Measurements from ENCODE around the gene CENPM. TPM values are rescaled to one million over a fixed set of nuclear protein-coding genes. Genes with fewer than 3 reads are reported as not detected.
A peak's percentile ranks its signal among the peaks of the same experiment; 100 is the strongest.

CENPM gene
- total RNA-seq, 1 donor from 2014 or later, result 30.0 TPM

GRCh38 chr22:41933411-41934177 lies 13.4 kb downstream of the CENPM start:
- DNase-seq (ENCODE audit: low read depth in 2 of 2), result no peak

DNA sequence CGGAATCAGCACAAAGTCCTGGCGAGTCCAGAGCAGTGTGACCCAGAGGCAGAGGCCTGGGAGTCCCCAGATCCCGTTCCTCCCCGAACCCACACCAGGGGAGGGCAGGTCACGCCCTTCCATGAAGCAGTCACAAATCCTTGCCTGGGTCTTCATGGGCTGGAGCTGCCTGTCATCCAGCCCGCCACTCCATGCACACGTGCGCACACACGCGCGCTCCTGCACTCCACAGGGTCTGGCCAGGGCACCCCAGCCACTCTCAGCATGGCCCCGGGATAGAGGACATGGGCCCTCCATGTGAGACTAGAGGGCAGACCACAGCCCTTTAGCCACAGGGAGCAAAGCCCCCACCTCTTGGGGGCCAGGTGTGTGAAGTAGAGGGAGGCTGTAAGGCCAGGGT lies 14.6 kb downstream of the CENPM start:
- DNase-seq (ENCODE audit: low read depth in 2 of 2), result no peak

- no peak for DNase-seq (ENCODE audit: low read depth in 2 of 2)
Observed at GRCh38 chr22:41931701-41932269, 15.2 kb downstream of the CENPM start.

DNA sequence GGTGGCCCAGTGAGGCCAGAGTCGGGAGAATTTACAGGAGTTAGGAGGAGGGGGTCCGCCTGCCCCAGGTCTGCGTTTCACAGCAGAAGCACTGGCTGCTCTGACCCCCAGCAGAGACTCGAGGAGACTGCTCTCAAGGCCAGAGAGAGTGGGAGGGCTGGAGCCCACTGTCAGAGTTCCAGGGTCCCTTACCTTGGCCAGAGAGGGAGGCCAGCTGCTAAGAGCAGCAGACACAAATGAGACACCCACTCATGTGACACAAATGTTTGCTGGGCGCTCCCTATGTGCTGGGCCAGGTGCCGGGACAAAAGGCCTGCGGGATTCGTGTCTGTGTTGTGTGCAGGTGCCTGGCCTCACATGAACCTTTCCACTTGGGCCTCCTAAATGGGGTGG lies 17.5 kb downstream of the CENPM start:
- no peak for DNase-seq (ENCODE audit: low read depth in 2 of 2)

GRCh38 chr22:41928593-41929417 lies 18.1 kb downstream of the CENPM start:
- no peak for DNase-seq (ENCODE audit: low read depth in 2 of 2)

DNA sequence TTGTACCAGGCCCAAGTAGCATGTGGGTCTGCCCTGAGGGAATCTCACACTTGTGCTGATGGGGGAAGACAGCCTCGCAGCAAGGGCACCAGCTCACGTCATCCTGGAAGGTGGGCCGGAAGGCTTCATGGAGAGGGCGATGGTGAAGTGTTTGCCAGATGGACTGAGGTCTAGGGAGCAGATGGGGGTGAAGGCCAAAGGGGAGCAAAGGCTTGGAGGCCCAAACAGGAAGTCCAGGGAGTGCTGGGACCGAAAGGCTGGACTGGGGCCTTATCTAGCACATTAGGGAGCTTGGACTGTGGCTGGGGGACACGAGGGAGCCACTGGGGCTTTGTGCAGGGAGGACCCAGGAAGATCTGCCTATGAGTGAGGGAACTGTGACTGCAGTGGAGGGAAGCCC lies 19.1 kb downstream of the CENPM start:
- no peak for DNase-seq (ENCODE audit: low read depth in 2 of 2)

DNA sequence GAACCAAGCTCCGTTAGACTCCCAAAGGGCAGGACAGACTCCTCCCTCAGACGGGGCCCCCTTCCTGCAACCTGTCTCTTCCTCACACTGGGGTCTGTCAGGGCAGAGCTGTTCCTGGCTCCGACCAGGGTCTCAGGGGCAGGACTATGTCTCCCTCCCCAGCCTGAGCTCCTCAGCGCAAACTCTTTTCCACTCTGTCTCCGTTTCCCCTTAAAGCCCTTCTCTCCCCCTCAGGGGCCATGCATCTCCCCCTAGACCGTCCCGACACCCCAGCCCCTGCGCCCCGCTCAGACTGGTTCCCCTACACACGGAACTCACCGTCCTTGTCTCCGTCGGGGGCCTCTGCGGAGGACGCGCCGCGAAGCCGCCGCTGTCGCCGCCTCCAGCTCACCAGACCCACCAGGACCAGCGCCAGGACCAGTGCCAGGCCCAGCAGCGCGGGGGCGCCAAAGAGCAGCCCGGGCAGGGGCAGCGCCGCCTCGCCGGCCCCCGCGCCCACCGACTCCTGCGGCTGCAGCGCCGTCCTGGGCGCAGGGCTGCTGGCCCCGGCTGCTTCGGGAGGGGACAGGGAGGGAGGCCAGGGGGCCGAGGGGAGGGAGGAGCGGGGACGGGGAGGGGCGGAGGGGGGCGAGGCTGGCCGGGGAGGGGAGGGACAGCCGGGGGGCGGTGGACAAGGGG lies 21.0 kb downstream of the CENPM start:
- peak in 1 of 2 donors; percentile 67 for DNase-seq (ENCODE audit: low read depth in 2 of 2)

- no peak for DNase-seq (ENCODE audit: low read depth in 2 of 2)
Observed at GRCh38 chr22:41923595-41924276, 23.2 kb downstream of the CENPM start.

DNA sequence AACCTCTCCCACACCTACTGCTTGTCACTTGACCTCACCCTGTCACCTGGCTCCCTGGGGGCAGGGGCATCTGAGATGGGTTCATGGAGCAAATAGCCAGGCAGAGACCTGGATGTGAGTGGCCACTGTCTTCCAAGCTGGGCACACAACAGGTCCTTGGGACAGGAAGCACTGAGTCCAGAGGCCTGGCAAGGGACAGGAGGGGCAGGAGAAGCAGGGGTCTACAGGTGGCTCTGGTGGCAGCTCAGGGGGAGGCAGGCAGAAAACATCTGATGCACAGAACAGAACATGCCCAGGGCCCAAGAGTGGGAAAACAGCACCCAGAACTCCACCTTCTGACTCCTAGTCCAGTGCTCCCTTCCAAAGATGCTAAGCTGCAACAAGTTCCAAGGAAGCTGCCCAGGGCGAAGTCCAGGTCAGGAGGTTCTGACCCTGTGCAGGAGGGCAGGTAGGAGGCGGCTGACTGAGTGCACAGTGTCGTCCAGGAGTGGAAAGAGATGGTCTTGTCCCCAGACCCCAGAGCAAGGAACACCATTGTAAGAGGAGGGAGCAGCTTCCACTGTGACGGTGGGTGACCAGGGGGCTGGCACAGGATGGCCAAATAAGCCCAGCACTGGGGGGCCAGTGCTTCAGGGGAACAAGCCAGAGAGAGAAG lies 23.9 kb downstream of the CENPM start:
- DNase-seq (ENCODE audit: low read depth in 2 of 2), result no peak

GRCh38 chr22:41922328-41922727 lies 24.6 kb downstream of the CENPM start:
- no peak for DNase-seq (ENCODE audit: low read depth in 2 of 2)

DNA sequence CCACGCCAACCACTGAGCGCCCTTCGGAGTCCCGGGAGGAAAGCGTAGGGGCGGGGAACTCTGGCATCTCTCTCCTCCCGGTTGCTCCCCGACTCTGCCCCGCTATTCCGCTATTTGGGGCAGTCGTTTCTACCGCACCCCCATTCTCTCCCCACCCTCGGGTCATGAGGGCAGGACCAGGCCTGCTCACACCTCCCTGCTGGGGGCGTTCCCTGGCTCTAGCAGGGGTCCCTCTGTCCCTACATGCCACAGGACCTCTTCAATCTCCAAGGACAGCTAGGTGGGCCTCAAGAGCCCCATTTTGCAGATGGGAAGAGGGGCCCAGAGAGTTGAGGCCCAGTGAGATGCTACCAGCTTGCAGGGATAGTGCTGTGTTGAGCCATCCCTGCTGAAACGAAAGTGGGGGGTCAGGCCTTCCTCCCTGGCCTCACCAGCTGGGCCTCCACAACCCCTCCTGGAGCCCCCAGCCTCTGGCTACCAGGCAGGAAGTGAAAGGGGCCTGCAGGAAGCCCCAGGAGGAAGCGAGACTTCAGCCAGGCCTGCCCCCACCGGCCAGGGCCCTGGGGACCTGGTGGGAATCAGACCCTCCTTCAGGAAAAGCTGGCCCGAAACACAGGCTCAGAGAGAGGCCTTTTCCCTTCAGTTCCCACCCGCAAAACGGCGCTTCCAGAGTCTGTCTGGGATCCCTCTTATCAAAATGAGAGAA lies 26.5 kb downstream of the CENPM start:
- no peak for DNase-seq (ENCODE audit: low read depth in 2 of 2)

- DNase-seq (ENCODE audit: low read depth in 2 of 2), result no peak
Observed at GRCh38 chr22:41919357-41920224, 27.4 kb downstream of the CENPM start.

DNA sequence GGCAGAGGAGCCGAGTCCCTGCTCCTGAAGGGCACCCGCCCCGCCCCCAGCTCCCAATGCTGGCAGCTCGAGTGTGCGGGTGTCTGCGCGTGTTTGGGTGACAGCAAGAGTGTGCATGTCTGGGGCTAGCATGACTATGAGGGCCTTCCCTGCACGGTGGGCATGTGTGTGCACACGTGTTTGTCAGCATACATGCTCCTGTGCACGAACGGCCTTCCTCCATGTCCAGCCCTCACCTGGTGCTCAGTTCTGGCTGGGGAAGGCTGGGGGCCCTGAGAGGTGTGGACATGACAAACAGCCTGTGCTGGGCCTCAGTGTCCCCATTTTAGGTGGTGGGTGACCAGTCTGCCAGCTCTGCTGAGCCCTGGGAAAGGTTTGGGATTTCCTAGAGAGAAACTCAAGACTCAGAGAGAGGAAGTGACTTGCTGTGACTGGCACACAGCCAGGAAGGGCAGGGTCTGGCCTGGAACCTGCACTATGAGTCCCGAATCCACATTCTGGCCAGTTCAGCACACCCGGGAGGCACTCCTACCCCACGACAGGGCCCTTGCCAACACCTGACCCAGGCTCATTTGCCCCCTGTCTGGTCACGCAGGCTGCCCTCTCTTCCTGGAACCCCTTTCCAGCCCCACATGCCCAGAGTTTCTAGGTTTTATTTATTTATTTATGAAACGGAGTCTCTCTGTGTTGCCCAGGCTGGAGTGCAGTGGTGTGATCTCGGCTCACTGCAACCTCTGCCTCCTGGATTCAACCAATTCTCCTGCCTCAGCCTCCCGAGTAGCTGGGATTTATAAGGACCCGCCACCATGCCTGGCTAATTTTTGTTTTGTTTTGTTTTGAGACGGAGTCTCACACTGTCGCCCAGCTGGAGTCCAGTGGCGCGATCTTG lies 28.8 kb downstream of the CENPM start:
- DNase-seq (ENCODE audit: low read depth in 2 of 2), result peak in 1 of 2 donors; percentile 58

- no peak for DNase-seq (ENCODE audit: low read depth in 2 of 2)
Observed at GRCh38 chr22:41917375-41917902, 29.5 kb downstream of the CENPM start.

DNA sequence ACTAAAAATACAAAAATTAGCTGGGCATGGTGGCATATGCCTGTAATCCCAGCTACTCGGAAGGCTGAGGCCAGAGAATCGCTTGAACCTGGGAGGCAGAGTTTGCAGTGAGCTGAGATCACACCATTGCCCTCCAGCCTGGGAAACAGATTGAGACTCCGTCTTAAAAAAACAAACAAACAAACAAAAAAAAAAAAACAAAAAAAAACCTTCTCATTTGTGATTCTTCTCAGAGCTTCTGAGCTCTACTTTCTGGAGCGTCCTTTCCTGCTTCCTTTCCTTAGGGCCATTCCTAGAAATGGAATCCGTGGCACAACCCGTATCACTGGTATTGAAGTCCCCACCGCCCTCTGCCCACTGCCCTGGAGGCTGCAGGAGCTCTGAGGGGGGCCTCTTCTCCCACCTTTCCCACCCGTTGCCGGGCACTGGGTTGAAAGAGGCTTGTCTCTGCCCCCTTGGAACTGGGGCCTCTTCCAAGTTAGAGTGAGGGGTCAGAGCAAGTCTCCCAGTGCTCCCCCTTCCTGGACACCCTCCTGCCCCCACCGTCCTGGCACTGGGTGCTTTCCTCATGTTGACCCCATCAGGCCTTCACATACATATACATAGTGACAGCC lies 30.1 kb downstream of the CENPM start:
- no peak for DNase-seq (ENCODE audit: low read depth in 2 of 2)

DNA sequence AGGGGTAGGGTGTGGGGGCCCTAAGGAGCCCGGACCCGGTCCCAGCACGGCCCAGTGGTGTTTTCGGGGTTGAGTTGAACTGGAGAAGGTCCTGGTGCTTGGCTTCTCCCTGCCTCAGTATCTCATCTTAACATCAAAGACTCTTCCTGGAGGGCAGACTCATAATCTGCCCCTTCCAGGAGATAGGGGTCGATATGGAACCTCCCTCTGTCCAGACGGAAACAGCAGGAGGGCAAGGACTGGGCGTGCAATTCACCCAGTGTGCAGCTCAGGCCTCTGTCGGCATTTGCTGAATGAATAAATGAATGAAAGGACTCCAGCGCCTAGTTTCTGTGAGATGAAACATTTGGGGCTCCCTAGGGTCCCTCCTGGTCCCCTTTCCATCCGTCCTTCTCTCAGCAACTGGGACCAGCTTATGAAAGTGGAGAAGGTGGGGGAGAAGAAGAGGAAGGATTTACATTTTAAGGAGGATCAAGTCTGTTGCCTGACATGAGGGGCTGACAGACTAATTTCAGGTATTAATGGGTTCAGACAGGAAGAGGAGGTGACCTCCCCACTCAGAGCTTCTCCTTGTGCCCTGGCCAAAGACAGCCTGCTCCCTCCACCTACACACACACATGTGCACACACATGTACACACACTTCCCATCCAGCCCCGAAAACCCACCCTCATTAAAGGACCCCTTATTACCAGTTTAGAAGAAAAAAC lies 31.0 kb downstream of the CENPM start:
- no peak for DNase-seq (ENCODE audit: low read depth in 2 of 2)
